SK-N-MC (cell line): ENCODE results near the gene CHN1.

Source experiments
- EZH2 ChIP-seq: fragments of 200-600 bp; sonication (generic); IDR thresholded peaks from one replicate; pipeline ENCODE4 v1.6.1; 2017; ENCODE audit warnings: antibody characterized with exemption
- POLR2AphosphoS5 ChIP-seq: IDR thresholded peaks from 2 replicates; pipeline ENCODE4 v1.6.1; 2012; ENCODE audit warnings: mild to moderate bottlenecking, low read depth, low read length, borderline replicate concordance

GRCh38 chr2:174788291-174788929, 216.8 kb downstream of the CHN1 start:
- TF ChIP-seq EZH2, result no peak
- TF ChIP-seq POLR2AphosphoS5, result no peak; the same call in 1 of the 2 replicates
